Spleen (tissue), 11 donors: ENCODE data around the gene GEMIN4. TPM values are rescaled to one million over a fixed set of nuclear protein-coding genes. Genes with fewer than 3 reads are reported as not detected.

Experiments
- DNase-seq: peaks from one replicate; pipeline ENCODE4 v3.0.0-alpha.2; 2020
- H3K27ac ChIP-seq, 8 donors: fragments of 200-600 bp; sonication (generic) in 7 of 8; 1 replicate in 4 of 8; 2 replicates in 4 of 8; pipeline versions ENCODE4 v1.5.0 to v1.8.0; 2016 to 2021; ENCODE audit warnings: inconsistent platforms in 4 of 8, mild to moderate bottlenecking in 4 of 8, moderate library complexity in 1 of 8
- H3K27me3 ChIP-seq, 7 donors: fragments of 200-600 bp; sonication (generic) in 6 of 7; replicated peaks in 1 of 7; 1 replicate in 4 of 7; 2 replicates in 3 of 7; pipeline versions ENCODE4 v1.5.0 to v1.8.0; 2016 to 2021; ENCODE audit warnings: inconsistent platforms in 3 of 7, mild to moderate bottlenecking in 1 of 7
- H3K36me3 ChIP-seq, 6 donors: fragments of 200-600 bp; sonication (generic) in 5 of 6; 1 replicate in 4 of 6; 2 replicates in 2 of 6; pipeline versions ENCODE4 v1.5.0 to v1.8.0; 2016 to 2021; ENCODE audit warnings: inconsistent platforms in 2 of 6
- H3K4me1 ChIP-seq, 6 donors: fragments of 200-600 bp; sonication (generic) in 5 of 6; 1 replicate in 3 of 6; 2 replicates in 3 of 6; pipeline versions ENCODE4 v1.5.0 to v1.8.0; 2016 to 2021; ENCODE audit warnings: inconsistent platforms in 3 of 6
- H3K4me3 ChIP-seq, 8 donors: fragments of 200-600 bp; sonication (generic) in 7 of 8; 1 replicate in 4 of 8; 2 replicates in 4 of 8; pipeline versions ENCODE4 v1.5.0 to v1.8.0; 2016 to 2021; ENCODE audit warnings: inconsistent platforms in 4 of 8, mild to moderate bottlenecking in 4 of 8, moderate library complexity in 2 of 8
- H3K9me3 ChIP-seq, 8 donors: fragments of 200-600 bp; sonication (generic) in 7 of 8; 1 replicate in 4 of 8; 2 replicates in 4 of 8; pipeline versions ENCODE4 v1.5.0 to v1.8.0; 2016 to 2021; ENCODE audit warnings: inconsistent platforms in 4 of 8
- POLR2A ChIP-seq, 3 donors: fragments of 450-650 bp; IDR thresholded peaks; one replicate each; pipeline ENCODE4 v1.5.1; 2017; ENCODE audit warnings: antibody characterized with exemption in 3 of 3, mild to moderate bottlenecking in 1 of 3
- POLR2AphosphoS5 ChIP-seq, 3 donors: sonication (generic); formaldehyde crosslinking; IDR thresholded peaks; one replicate each; pipeline ENCODE4 v1.5.1; 2017; ENCODE audit warnings: antibody characterized with exemption in 3 of 3
- WGBS, 5 donors: extraction: QIAGEN DNeasy Blood & Tissue Kit in 3 of 5; methylation state at CpG; one replicate each; pipeline versions ENCODE4 v1.1.5 to v1.1.7; 2013 to 2018; 5-methylcytosine and 5-hydroxymethylcytosine counted together
- intact Hi-C: fragments of 100-400 bp; cut with DNase I; formaldehyde crosslinking; loops from one replicate; pipeline ENCODE4 v1.15.0; 2023; ENCODE audit warnings: low total_unique reads
- polyA plus RNA-seq, 3 donors: library from polyadenylated mRNA; stranded (reverse); fragments of 200-250 nt; gene quantifications; one replicate each; pipeline ENCODE4 v1.2.1, GENCODE V29; 2013
- total RNA-seq, 7 donors: library from RNA; depleted of rRNA in 3 of 7; stranded (reverse); fragments of >200 nt in 3 of 7; fragmentation: NEBNext Ultra II Directional in 4 of 7; extraction: Animal tissue kit (Norgen Biotek cat#: 25700) in 4 of 7; gene quantifications; one replicate each; pipeline versions ENCODE4 v1.1.0 to v1.2.1, GENCODE V29; 2016 to 2021
- TF ChIP-seq, protein P1 (sequence below), 11 experiments: fragments of 200-600 bp in 7 of 11; fragments of 450-650 bp in 4 of 11; sonication (generic) in 4 of 11; IDR thresholded peaks in 8 of 11; conservative IDR thresholded peaks in 3 of 11; 1 replicate in 7 of 11; 2 replicates in 4 of 11; pipeline versions ENCODE4 v1.4.0 to v1.8.0; 2016 to 2021; ENCODE audit warnings: antibody characterized with exemption in 11 of 11, inconsistent platforms in 4 of 11, mild to moderate bottlenecking in 1 of 11
- donor health status: healthy with polysubstance abuse.
- donor health status: DM: no; HTN: no; CAD: no; lungs with moderate emphysema.
- donor health status: DM: no; HTN: no; CAD: no.
- donor health status: Bipolar disorder and iron deficiency.
- donor health status: healthy.
- donor health status: DM: no; HTN: no; CAD: no.
- donor health status: DM: yes; HTN: yes; CAD: no.

GEMIN4 gene
- total and polyA plus RNA-seq, 10 donors = 5.7 to 24.9 (median 19.2) TPM

DNA sequence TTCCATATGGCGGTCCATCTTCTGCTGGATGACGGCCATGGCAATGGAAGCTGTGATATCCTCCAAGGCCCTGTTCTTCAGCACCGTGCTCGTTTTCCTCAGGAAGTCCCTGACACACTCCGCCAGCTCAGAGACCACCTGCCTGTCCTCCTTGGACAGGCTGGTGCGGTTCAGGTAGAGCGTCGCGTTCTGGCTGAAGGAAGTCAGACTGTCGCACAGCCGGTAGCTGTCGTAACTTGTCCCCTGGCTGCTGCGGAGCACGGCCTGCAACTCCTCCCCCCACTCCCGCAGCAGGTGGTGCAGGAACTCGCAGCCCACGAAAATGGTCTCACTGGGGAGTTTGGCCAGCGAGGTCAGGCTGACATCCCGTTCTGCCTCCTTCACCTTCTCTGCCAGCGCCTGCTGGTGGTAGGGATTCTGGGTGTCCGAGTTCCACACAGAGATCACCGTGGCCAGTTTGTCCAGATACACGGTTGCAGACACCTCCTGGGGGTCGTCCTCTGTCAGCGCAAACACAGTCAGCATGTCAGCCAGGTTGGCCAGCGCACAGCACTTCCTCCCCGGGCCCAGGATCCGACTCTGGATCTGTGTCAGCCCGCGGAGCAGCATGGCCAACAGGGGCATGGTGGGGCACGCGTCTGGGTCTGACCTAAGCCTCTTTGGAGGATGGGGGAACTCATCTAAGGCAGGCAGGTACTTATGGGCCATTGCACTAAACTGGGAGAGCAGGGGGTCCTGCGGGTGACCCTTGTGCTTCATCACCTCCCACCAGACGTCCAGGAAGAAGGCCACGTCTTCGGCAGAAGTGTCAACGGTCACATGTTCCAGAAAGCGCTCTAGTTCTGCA lies 5.1 kb downstream of the GEMIN4 start:
- WGBS, 5 donors = 87 to 93% (median 89%) methylated on average over 6 to 38 of the region's 38 CpGs
- no peak for DNase-seq
- Histone ChIP-seq H3K4me1 (peaks cover 11 to 24% (median 19%) of the 10 kb centered on the region in 6 donors), H3K9me3 (no peaks in the 10 kb centered on the region), H3K4me3 (no peak overlapping the region), H3K36me3 (peaks cover 0 to 65% (median 52%) of the 10 kb centered on the region in 6 donors), H3K27me3 (no peaks in the 10 kb centered on the region), H3K27ac (no peak overlapping the region)
- TF ChIP-seq, protein P1, sequence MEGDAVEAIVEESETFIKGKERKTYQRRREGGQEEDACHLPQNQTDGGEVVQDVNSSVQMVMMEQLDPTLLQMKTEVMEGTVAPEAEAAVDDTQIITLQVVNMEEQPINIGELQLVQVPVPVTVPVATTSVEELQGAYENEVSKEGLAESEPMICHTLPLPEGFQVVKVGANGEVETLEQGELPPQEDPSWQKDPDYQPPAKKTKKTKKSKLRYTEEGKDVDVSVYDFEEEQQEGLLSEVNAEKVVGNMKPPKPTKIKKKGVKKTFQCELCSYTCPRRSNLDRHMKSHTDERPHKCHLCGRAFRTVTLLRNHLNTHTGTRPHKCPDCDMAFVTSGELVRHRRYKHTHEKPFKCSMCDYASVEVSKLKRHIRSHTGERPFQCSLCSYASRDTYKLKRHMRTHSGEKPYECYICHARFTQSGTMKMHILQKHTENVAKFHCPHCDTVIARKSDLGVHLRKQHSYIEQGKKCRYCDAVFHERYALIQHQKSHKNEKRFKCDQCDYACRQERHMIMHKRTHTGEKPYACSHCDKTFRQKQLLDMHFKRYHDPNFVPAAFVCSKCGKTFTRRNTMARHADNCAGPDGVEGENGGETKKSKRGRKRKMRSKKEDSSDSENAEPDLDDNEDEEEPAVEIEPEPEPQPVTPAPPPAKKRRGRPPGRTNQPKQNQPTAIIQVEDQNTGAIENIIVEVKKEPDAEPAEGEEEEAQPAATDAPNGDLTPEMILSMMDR (IDR thresholded peaks at IDR 0.05 in 8 of 11, conservative IDR thresholded peaks at IDR 0.05 in 3 of 11) = no peak
- TF ChIP-seq POLR2AphosphoS5 (IDR thresholded peaks at IDR 0.05) = peak in 1 of 3 donors; percentile 24
- intact Hi-C loops = no loop called here

DNA sequence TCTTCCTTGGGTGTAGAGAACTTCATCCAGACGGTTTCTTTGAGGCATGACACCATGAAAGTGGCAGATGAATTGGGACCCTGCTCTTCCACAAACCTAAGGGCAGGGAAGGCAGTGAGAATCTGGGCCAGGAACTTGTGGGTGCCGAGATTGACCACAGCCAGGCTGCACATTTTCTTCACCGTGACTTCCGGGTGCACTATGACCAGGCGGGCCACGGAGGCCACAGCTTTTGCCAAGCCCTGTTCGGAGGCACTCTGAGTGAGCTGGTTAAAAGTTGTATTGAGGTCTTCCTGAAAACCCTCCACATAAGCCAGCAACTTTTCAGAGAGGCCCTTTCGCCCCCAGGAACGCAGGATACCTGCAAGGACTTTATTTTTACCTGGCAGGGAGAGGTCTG lies 5.9 kb downstream of the GEMIN4 start:
- Histone ChIP-seq H3K36me3 (peaks cover 0 to 73% (median 57%) of the 10 kb centered on the region in 6 donors), H3K9me3 (no peaks in the 10 kb centered on the region), H3K4me3 (no peak overlapping the region), H3K27ac (no peak overlapping the region), H3K27me3 (no peaks in the 10 kb centered on the region), H3K4me1 (peaks cover 9 to 22% (median 14%) of the 10 kb centered on the region in 6 donors)
- DNase-seq = no peak
- 66 to 93% (median 89%) methylated on average over 8 to 9 of the region's 9 CpGs for WGBS, 5 donors
- intact Hi-C loops = no loop called here
- TF ChIP-seq, protein P1 (IDR thresholded peaks at IDR 0.05 in 8 of 11, conservative IDR thresholded peaks at IDR 0.05 in 3 of 11) = no peak
- TF ChIP-seq POLR2AphosphoS5 (IDR thresholded peaks at IDR 0.05) (no peak), POLR2A (IDR thresholded peaks at IDR 0.05) (no peak)

DNA sequence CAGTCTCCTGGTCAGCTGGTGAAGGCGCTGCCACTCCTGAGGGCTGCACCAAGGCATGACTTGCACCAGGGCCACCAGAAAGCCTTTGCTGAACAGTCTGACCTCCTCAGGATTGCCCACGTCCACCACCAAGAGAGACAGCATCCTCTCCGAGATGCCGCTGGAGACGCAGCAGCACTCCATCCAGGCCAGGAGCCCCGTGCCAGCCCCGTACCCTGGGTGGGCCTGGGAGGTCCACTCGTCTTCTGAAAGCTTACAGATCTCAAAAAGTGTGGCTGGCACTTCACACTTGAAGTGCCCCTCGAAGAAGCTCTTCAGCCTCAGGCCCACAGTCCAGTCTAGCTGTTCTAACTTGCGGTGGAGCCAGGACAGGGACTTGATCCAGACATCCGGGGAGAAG lies 6.7 kb downstream of the GEMIN4 start:
- Histone ChIP-seq H3K9me3 (no peaks in the 10 kb centered on the region), H3K4me1 (peaks cover 2 to 22% (median 12%) of the 10 kb centered on the region in 6 donors), H3K27me3 (no peaks in the 10 kb centered on the region), H3K36me3 (peaks cover 0 to 81% (median 60%) of the 10 kb centered on the region in 6 donors), H3K27ac (no peak overlapping the region), H3K4me3 (no peak overlapping the region)
- TF ChIP-seq POLR2AphosphoS5 (IDR thresholded peaks at IDR 0.05) (no peak), POLR2A (IDR thresholded peaks at IDR 0.05) (no peak)
- TF ChIP-seq, protein P1 (IDR thresholded peaks at IDR 0.05 in 8 of 11, conservative IDR thresholded peaks at IDR 0.05 in 3 of 11) = no peak
- 84 to 97% (median 97%) methylated on average over 3 to 11 of the region's 11 CpGs for WGBS, 5 donors
- no peak for DNase-seq
- intact Hi-C loops = no loop called here

DNA sequence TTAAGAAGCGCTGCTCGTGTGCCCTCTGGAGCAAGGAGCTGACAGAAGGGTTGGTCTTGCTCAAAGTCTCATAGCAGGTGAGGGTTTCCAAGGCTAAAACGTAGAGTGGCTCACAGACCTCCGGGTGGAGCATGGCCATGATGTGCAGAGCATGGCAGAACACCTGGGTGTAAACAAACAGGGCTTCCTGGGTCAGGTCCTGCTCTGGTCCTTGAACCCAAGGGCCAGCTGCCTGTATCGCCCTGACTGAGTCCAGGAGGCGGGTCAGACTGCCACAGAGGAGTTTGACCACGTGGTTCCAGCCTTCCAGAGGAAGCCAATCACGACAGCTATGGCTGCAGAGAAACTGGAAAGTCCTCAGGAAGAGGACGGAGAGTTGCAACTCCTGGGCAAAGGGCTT lies 7.1 kb downstream of the GEMIN4 start:
- intact Hi-C loops = no loop called here
- no peaks in the 10 kb centered on the region for H3K9me3 ChIP-seq
- H3K27ac ChIP-seq = no peak overlapping the region
- H3K27me3 ChIP-seq = no peaks in the 10 kb centered on the region
- peaks cover 0 to 22% (median 12%) of the 10 kb centered on the region in 6 donors for H3K4me1 ChIP-seq
- no peak for DNase-seq
- no peak overlapping the region for H3K4me3 ChIP-seq
- peaks cover 0 to 81% (median 60%) of the 10 kb centered on the region in 6 donors for H3K36me3 ChIP-seq
- TF ChIP-seq, protein P1 (IDR thresholded peaks at IDR 0.05 in 8 of 11, conservative IDR thresholded peaks at IDR 0.05 in 3 of 11) = no peak
- TF ChIP-seq POLR2A (IDR thresholded peaks at IDR 0.05) (no peak), POLR2AphosphoS5 (IDR thresholded peaks at IDR 0.05) (no peak)
- 76 to 83% (median 80%) methylated on average over 9 of the region's 9 CpGs for WGBS, 5 donors
